Measurements from ENCODE around the gene KCTD14.

Gene KCTD14

GRCh38 chr11:78034623-78035022, 11.5 kb upstream of the KCTD14 start:
- H3K4me3 ChIP-seq (ENCODE audit: insufficient read depth in 1 of 2, low read depth in 1 of 2, low read length in 2 of 2), result no peak overlapping the region
- peak overlapping the region in 1 of 2 experiments; percentile 40 for H2BK12ac ChIP-seq (ENCODE audit: low read length in 2 of 2)
- no peaks in the 10 kb centered on the region for H3K27me3 ChIP-seq (ENCODE audit: control insufficient read depth in 1 of 2, insufficient read depth in 1 of 2, low read length in 2 of 2)
- no peak overlapping the region for H3K4me2 ChIP-seq (ENCODE audit: low read length, poor library complexity, severe bottlenecking)
- no peak overlapping the region for H3K4ac ChIP-seq (ENCODE audit: low read depth in 1 of 2, low read length in 2 of 2)
- H2BK5ac ChIP-seq (ENCODE audit: low read depth, low read length, poor library complexity, severe bottlenecking), result no peak overlapping the region
- no peak overlapping the region for H2BK120ac ChIP-seq (ENCODE audit: low read depth, low read length)
- no peak overlapping the region for H3K23ac ChIP-seq (ENCODE audit: low read length in 2 of 2)
- no peaks in the 10 kb centered on the region for H3K79me1 ChIP-seq (replicated peaks; ENCODE audit: low read length, poor library complexity, severe bottlenecking)
- DNase-seq, result no peak
- no peak overlapping the region for H3K14ac ChIP-seq (ENCODE audit: low read length in 2 of 2)
- no peak overlapping the region for H4K91ac ChIP-seq (ENCODE audit: low read length)
- no peak overlapping the region for H2AK5ac ChIP-seq (ENCODE audit: low read length, severe bottlenecking)
- peak overlapping the region; percentile 9 for H4K8ac ChIP-seq (ENCODE audit: low read length)
- H3K36me3 ChIP-seq (ENCODE audit: control insufficient read depth in 1 of 2, insufficient read depth in 2 of 2, low read depth in 1 of 2, low read length in 2 of 2), result no peaks in the 10 kb centered on the region
- no peak overlapping the region for H3K18ac ChIP-seq (ENCODE audit: low read depth in 1 of 2, low read length in 2 of 2)
- H2BK15ac ChIP-seq (ENCODE audit: low read depth, poor library complexity, severe bottlenecking), result no peak overlapping the region
- WGBS, result 65% methylated on average over 10 of the region's 10 CpGs
- no peak overlapping the region for H3K9ac ChIP-seq (ENCODE audit: low read length)
- no peak overlapping the region for H3K27ac ChIP-seq (ENCODE audit: low read length, poor library complexity, severe bottlenecking)
- H3K4me1 ChIP-seq (ENCODE audit: control insufficient read depth, insufficient read depth, low read depth, low read length), result peaks cover 12% of the 10 kb centered on the region
- no peak overlapping the region for H2AFZ ChIP-seq (ENCODE audit: low read depth, low read length)
- H3K9me3 ChIP-seq (ENCODE audit: control insufficient read depth, low read length), result no peaks in the 10 kb centered on the region

GRCh38 chr11:78033040-78033439, 10.0 kb upstream of the KCTD14 start:
- Histone ChIP-seq H3K36me3 (ENCODE audit: control insufficient read depth in 1 of 2, insufficient read depth in 2 of 2, low read depth in 1 of 2, low read length in 2 of 2) (no peaks in the 10 kb centered on the region), H3K4me1 (ENCODE audit: control insufficient read depth, insufficient read depth, low read depth, low read length) (peaks cover 8% of the 10 kb centered on the region), H3K23ac (ENCODE audit: low read length in 2 of 2) (no peak overlapping the region), H3K14ac (ENCODE audit: low read length in 2 of 2) (no peak overlapping the region), H3K4me3 (ENCODE audit: insufficient read depth in 1 of 2, low read depth in 1 of 2, low read length in 2 of 2) (no peak overlapping the region), H3K27me3 (ENCODE audit: control insufficient read depth in 1 of 2, insufficient read depth in 1 of 2, low read length in 2 of 2) (no peaks in the 10 kb centered on the region), H2BK15ac (ENCODE audit: low read depth, poor library complexity, severe bottlenecking) (no peak overlapping the region), H2BK12ac (ENCODE audit: low read length in 2 of 2) (no peak overlapping the region), H3K4me2 (ENCODE audit: low read length, poor library complexity, severe bottlenecking) (no peak overlapping the region), H3K4ac (ENCODE audit: low read depth in 1 of 2, low read length in 2 of 2) (no peak overlapping the region), H4K8ac (ENCODE audit: low read length) (no peak overlapping the region), H4K91ac (ENCODE audit: low read length) (no peak overlapping the region), H2AK5ac (ENCODE audit: low read length, severe bottlenecking) (no peak overlapping the region), H2BK120ac (ENCODE audit: low read depth, low read length) (no peak overlapping the region), H2AFZ (ENCODE audit: low read depth, low read length) (no peak overlapping the region), H3K9me3 (ENCODE audit: control insufficient read depth, low read length) (no peaks in the 10 kb centered on the region), H3K27ac (ENCODE audit: low read length, poor library complexity, severe bottlenecking) (no peak overlapping the region), H3K79me1 (replicated peaks; ENCODE audit: low read length, poor library complexity, severe bottlenecking) (no peaks in the 10 kb centered on the region), H3K9ac (ENCODE audit: low read length) (no peak overlapping the region), H3K18ac (ENCODE audit: low read depth in 1 of 2, low read length in 2 of 2) (no peak overlapping the region), H2BK5ac (ENCODE audit: low read depth, low read length, poor library complexity, severe bottlenecking) (no peak overlapping the region)
- DNase-seq, result no peak
- 100% methylated on average over 2 of the region's 4 CpGs for WGBS

- Histone ChIP-seq H2AFZ (ENCODE audit: low read depth, low read length) (no peak overlapping the region), H3K9me3 (ENCODE audit: control insufficient read depth, low read length) (no peaks in the 10 kb centered on the region), H3K36me3 (ENCODE audit: control insufficient read depth in 1 of 2, insufficient read depth in 2 of 2, low read depth in 1 of 2, low read length in 2 of 2) (no peaks in the 10 kb centered on the region), H2BK5ac (ENCODE audit: low read depth, low read length, poor library complexity, severe bottlenecking) (no peak overlapping the region), H3K4me3 (ENCODE audit: insufficient read depth in 1 of 2, low read depth in 1 of 2, low read length in 2 of 2) (no peak overlapping the region), H2BK12ac (ENCODE audit: low read length in 2 of 2) (no peak overlapping the region), H4K91ac (ENCODE audit: low read length) (no peak overlapping the region), H3K18ac (ENCODE audit: low read depth in 1 of 2, low read length in 2 of 2) (no peak overlapping the region), H2BK15ac (ENCODE audit: low read depth, poor library complexity, severe bottlenecking) (no peak overlapping the region), H2BK120ac (ENCODE audit: low read depth, low read length) (no peak overlapping the region), H2AK5ac (ENCODE audit: low read length, severe bottlenecking) (no peak overlapping the region), H3K4me2 (ENCODE audit: low read length, poor library complexity, severe bottlenecking) (no peak overlapping the region), H3K27me3 (ENCODE audit: control insufficient read depth in 1 of 2, insufficient read depth in 1 of 2, low read length in 2 of 2) (no peaks in the 10 kb centered on the region), H3K4me1 (ENCODE audit: control insufficient read depth, insufficient read depth, low read depth, low read length) (peaks cover 8% of the 10 kb centered on the region), H3K14ac (ENCODE audit: low read length in 2 of 2) (no peak overlapping the region), H3K9ac (ENCODE audit: low read length) (no peak overlapping the region), H3K79me1 (replicated peaks; ENCODE audit: low read length, poor library complexity, severe bottlenecking) (no peaks in the 10 kb centered on the region), H3K23ac (ENCODE audit: low read length in 2 of 2) (no peak overlapping the region), H3K27ac (ENCODE audit: low read length, poor library complexity, severe bottlenecking) (no peak overlapping the region), H4K8ac (ENCODE audit: low read length) (no peak overlapping the region), H3K4ac (ENCODE audit: low read depth in 1 of 2, low read length in 2 of 2) (no peak overlapping the region)
- no peak for DNase-seq
These were observed 9.0 kb upstream of the KCTD14 start for GRCh38 chr11:78032090-78032489.

- no peak overlapping the region for H4K91ac ChIP-seq (ENCODE audit: low read length)
- H3K4ac ChIP-seq (ENCODE audit: low read depth in 1 of 2, low read length in 2 of 2), result no peak overlapping the region
- H3K79me1 ChIP-seq (replicated peaks; ENCODE audit: low read length, poor library complexity, severe bottlenecking), result no peaks in the 10 kb centered on the region
- H2BK15ac ChIP-seq (ENCODE audit: low read depth, poor library complexity, severe bottlenecking), result no peak overlapping the region
- H2BK120ac ChIP-seq (ENCODE audit: low read depth, low read length), result no peak overlapping the region
- no peak overlapping the region for H3K27ac ChIP-seq (ENCODE audit: low read length, poor library complexity, severe bottlenecking)
- no peak overlapping the region for H3K4me3 ChIP-seq (ENCODE audit: insufficient read depth in 1 of 2, low read depth in 1 of 2, low read length in 2 of 2)
- no peak overlapping the region for H2BK5ac ChIP-seq (ENCODE audit: low read depth, low read length, poor library complexity, severe bottlenecking)
- whole genome bisulfite sequencing, result 97% methylated on average over 3 of the region's 3 CpGs
- no peak overlapping the region for H3K18ac ChIP-seq (ENCODE audit: low read depth in 1 of 2, low read length in 2 of 2)
- no peak for DNase-seq
- H3K36me3 ChIP-seq (ENCODE audit: control insufficient read depth in 1 of 2, insufficient read depth in 2 of 2, low read depth in 1 of 2, low read length in 2 of 2), result no peaks in the 10 kb centered on the region
- no peak overlapping the region for H2BK12ac ChIP-seq (ENCODE audit: low read length in 2 of 2)
- H3K4me2 ChIP-seq (ENCODE audit: low read length, poor library complexity, severe bottlenecking), result no peak overlapping the region
- H3K23ac ChIP-seq (ENCODE audit: low read length in 2 of 2), result no peak overlapping the region
- H3K14ac ChIP-seq (ENCODE audit: low read length in 2 of 2), result no peak overlapping the region
- H2AFZ ChIP-seq (ENCODE audit: low read depth, low read length), result no peak overlapping the region
- H3K9ac ChIP-seq (ENCODE audit: low read length), result no peak overlapping the region
- no peaks in the 10 kb centered on the region for H3K9me3 ChIP-seq (ENCODE audit: control insufficient read depth, low read length)
- H4K8ac ChIP-seq (ENCODE audit: low read length), result no peak overlapping the region
- no peak overlapping the region for H2AK5ac ChIP-seq (ENCODE audit: low read length, severe bottlenecking)
- peaks cover 5% of the 10 kb centered on the region for H3K4me1 ChIP-seq (ENCODE audit: control insufficient read depth, insufficient read depth, low read depth, low read length)
- H3K27me3 ChIP-seq (ENCODE audit: control insufficient read depth in 1 of 2, insufficient read depth in 1 of 2, low read length in 2 of 2), result no peaks in the 10 kb centered on the region
These were observed 8.6 kb upstream of the KCTD14 start for GRCh38 chr11:78031629-78032028.
